Myocyte (in vitro differentiated cells): ENCODE data around the gene PTPRD. TPM values are rescaled to one million over a fixed set of nuclear protein-coding genes. Genes with fewer than 3 reads are reported as not detected.

Source experiments
- DNase-seq: peaks from one replicate; pipeline ENCODE4 v3.0.0-alpha.2; 2012; ENCODE audit warnings: low read depth
- total RNA-seq: library from RNA; depleted of rRNA; stranded (reverse); fragments of >200 nt; gene quantifications from 2 replicates; pipeline ENCODE4 v1.2.3, GENCODE V29; 2014

Gene PTPRD
- total RNA-seq, 1 donor from 2014 or later: not detected

DNA sequence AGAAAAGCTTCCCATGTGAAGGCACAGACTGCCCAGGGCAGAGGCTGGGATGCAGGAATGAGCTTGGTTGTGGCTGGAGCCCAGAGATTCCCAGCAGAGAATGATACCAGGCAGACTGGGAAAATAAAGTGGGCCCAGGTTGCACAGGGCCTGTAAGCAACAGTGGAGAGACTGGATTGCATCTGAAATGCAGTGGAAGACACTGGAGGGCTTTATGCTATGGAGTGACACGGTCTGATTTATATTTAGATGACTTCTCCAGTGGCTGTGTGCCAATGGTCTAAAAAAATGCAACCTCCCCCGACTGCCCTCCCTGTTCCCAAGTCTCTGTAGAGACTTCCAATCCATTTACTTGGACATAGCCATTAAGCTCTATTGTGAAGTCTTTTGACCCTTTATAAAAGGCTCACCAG lies 1862.2 kb downstream of the PTPRD start:
- no peak for DNase-seq

DNA sequence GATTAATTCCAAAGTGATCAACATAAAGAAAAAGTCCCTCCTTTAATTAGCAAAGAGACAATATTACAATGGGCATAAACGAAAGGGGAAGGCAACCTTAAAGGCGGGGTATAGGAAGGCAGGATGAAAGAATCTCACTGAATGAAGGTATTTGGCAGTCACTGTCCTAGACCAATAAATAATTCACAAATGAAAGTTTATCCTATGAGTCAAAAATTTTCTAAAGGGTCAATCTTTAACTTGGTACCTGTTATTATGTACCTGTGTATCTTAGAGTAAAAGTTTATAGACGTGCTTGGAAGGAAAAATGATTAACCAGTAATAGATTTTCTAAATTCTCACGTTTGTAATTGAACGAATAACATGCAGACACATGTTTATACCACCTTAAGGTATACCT lies 1867.5 kb downstream of the PTPRD start:
- no peak for DNase-seq

DNA sequence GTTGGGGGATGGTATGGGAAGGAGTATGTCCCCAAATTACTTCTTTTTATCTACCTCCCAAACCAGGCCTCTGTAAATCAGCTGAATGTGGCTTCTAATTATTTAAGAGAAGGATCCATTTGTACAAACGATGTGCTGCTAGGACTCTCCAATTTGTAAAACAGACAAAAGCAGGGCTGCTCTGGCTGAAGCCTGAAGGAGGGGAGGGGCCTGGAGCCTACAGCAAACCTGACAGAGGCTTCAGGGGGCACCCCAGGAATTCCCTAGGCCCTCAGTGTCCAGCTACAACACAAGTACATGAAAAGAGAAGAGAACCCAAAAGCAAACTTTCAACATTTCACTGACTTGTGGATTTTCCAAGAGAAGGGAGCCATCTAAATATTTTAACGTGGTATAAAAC lies 1873.9 kb downstream of the PTPRD start:
- DNase-seq: no peak

DNA sequence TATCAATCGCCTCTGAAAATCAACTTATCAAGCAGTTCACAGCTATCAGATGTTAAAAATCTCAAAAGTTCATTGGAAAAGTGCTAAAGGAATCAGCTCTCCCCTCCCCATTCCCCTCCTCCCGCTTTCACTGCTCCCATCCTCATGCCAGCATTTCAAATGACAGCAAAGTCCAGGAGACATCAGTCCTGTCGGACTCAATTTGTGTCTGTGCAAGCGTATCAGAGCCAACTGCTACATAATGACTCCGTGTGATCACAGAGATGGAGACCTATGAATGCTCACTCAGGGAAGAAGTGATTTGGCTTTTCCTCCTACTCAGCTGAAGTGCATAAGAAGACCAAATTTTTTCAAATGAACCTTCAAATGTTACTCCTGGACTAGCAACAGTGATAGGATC lies 1876.0 kb downstream of the PTPRD start:
- DNase-seq: no peak

DNA sequence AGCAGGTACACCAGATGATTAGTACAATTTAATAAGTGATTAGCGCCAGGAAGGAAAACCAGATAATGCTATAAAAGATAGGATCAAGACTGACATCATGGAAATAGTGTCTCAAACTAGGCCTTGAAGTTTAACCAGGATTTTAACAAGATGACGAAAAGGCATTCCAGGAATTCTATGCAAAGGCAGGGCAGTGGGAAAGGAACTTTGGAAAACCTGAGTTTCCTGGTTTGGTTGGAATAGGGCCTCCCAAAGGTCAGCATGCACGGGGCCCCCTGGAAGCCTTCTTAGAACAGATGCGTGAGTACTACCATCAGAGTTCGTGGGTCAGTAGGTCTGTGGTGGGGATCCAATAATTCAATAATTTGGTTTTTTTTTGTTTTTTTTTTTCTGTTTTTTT lies 1878.0 kb downstream of the PTPRD start:
- DNase-seq: no peak

DNA sequence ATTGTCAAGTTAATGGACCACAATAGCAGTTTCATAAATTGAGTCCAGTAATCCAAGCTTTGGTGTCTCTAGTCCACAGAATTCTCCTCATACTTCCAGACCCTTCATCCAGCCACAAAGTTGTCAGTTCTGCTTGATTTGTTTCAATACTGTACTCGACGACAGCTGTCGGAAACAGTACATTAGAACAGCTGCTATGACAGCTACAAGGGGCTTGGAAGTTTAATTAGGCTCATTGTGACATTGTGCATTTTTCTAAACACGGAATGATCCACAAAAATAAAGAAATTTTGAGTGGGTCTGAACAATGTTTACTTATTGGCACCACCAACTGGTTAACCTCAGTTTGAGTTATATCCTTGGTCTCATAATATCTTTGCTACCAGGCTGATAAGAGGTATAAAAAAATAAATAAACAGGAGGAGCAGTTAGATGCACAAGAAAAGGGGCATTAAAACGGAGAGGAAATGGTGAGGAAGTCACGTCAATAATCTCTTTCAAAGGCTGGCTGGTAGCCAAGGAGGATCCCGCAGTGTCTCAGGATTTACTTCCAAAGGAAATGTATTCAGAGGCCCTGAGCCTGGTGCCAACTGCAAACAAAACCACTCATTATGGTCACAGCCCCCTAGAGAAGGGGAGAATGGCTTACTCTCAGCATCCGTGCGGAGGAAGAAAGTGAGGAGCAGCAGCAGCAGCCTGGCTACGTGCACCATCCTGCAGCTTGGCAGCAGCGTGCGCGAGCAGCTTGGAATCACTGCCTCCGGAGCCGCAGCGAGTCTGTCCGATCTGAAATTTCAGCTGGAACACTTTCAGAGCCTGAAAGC lies 1879.5 kb downstream of the PTPRD start:
- no peak for DNase-seq

DNA sequence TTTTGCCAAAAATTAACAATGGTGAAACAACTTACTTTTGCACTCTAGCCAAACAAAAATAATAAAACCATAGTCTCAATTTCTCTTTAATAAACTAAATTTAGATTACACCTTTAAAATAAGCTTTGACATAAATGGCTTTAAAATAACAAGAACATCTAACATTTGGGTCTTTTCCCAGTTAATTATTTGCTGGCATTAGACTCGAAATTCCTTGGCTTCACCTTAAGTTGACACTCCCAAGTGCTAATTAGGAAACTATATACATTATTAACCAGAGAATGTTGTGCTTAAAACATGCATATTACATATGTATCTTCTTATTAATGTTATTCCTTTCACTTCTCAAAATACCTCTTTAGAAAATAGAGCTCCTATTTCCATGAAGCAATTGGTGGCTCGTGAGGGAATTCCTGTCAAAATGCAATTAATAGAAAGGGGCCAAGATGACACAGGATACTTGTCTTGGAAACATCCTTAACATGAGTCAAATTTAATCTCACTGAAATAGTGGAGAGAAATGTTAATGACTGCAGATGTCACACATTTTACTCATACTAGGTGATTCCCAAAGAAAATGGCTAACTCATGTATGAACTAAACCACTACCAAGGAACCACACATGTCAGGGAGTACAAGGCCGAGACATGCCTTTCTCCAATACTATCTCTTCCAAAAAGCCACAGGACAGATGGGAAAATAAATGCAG lies 1880.3 kb downstream of the PTPRD start:
- no peak for DNase-seq

DNA sequence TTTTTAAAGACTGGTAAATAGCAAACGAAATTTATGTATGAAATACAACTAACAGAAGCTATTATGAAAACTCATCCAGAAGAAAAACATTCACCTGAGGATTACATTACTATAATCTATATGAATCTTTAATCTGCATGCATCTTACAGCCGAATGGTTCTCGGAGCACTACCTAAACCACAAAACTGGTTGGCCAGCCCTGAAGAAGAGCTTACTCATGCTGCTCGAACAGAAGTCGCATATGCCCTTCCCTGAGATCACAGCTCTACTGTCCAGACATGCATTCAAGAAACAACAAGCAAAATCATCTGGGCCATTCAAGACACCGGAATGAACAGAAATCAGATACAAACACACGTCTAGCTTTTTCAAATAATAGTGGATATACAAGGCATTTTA lies 1882.2 kb downstream of the PTPRD start:
- no peak for DNase-seq

DNA sequence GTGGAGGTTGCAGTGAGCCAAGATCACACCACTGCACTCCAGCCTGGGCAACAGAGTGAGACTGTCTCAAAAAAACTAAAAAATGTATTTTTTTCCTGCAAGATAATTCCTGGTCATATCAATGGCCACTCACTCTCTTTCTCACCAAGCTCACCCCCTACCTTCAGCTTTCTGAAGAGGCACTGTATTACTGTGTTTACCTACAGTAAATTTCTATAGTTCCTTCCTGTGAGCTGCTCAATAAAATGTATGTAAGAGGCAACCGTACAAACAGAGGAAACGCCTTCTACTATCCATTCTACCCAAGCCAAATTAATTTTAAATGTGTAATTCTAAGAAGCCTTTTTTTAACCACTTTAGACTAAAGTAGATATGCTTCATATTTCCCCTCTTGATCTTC lies 1883.9 kb downstream of the PTPRD start:
- DNase-seq: no peak

DNA sequence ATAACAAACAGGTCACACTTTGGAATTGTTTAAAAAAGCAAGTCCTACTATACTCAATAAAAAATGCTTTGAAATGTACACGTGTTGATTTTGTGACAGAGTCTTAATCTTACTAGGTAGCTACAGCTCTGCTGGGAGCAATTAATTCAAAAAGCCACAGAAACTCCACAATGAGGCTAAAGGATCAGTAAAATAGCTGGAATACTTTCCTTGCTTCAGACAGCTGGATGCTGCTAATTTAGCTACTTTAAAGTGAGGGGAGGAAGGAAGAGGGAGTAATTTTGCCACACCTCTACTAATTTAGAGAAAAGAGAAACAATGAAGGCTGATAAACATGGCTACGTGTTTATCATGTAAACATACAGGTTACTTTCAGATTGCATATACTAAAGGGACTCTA lies 1885.6 kb downstream of the PTPRD start:
- no peak for DNase-seq

DNA sequence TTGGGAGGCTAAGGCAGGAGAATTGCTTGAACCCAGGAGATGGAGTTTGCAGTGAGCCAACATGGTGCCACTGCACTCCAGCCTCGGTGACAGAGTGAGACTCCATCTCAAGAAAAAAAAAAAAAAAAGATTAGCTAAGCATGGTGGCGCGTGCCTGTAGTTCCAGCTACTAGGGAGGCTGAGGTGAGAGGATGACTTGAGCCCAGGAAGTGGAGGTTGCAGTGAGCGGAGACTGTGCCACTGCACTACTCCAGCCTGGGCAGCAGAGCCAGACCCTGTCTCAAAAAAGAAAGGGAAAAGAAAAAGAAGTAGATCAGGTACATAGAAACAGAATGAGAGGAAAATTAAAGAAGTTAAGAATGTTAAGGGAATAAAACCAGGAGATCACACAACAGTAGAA lies 1886.1 kb downstream of the PTPRD start:
- no peak for DNase-seq

DNA sequence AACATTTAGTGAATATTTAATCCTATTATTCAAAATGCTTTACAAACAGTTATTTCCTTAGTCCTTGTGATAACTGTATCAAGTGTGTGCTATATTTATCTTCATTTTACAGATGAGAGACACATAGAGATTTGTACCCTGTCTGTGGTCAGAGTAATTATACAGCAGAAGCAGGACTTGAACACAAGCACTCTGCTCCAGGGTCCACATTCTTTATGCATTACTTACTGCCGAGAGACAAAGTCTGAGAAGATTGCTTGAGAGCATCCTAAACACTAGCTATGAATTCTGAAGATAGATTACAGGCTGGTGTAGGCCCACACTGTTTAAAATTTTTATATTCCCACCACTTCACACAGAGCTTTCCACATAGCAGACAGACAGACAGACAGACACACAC lies 1887.2 kb downstream of the PTPRD start:
- no peak for DNase-seq

DNA sequence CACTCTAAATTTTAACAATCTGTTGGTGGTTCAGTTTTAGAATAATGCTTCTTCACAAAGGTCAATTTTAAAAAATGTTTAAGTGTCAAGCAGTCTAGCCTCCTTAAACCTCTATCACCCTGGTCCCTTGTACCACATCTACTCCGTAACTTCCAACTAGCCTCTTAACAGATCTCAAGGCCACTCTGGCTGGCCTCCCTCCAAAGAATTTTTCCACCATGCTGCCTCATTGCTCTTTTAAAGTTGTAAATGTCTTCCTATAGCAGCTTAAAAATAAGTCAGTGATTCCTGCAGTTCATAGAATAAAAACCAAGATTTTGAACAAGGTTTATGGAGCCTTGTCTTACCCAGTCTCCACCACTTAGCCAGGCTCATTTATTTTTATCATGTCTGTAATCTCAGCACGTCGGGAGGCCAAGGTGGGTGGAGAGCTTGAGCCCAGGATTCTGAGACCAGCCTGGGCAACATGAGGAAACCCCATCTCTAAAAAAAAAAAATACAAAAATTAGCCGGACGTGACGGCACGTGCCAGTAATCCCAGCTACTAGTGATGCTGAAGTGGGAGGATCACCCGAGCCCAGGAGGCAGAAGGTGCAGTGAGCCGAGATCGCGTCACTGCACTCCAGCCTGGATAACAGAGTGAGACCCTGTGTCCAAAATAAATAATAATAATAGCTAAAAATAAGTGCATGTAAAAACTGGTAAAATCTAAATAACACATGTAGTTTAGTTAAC lies 1888.4 kb downstream of the PTPRD start:
- DNase-seq: no peak

DNA sequence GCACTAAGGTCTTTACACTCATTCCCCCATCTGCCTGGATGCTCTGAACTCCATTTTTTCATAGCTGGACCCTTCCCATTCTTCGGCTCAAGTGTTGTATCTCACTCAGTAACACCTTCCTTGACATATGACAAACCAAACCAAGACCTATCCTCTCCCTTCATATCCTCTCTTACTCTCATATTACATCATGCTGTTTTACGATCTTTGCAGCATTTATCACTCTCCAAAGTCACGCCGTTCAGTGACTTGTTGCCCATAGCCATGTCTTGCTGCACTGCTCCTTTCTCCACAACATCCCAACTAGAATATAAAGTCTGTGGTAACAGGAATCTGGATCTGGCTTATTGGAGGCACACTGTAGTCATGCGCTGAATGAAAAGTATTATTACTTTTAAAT lies 1889.6 kb downstream of the PTPRD start:
- no peak for DNase-seq

DNA sequence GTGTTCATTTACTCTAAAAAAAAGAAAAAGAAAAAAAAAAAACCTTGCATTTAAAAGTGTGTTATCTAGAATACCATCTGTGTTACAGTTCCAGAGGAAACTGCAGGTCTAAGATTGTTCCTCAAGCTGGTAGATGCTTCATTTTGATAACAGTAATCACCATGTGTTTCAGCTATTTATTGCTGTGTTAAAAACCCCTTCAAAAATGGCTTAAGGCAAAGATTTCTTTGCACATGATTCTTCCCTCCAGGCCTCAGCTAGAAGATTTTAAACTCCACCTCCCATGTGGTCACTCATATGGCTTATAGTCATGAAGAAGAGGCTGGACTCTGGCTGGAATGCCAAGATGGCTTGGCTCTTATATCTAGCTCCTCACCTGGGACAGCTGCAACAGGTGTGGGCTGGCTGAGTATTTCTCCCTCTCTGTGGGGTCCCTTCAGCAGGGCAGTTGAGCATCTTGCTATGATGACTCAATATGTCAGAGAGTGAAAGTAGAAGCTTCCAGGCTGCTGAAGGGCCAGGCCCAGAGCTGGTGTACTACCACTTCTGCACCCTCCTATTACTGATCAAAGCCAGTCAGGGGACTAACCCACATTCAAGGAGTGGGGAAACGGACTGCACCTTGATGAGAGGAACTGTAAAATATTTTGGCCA lies 1892.8 kb downstream of the PTPRD start:
- no peak for DNase-seq

DNA sequence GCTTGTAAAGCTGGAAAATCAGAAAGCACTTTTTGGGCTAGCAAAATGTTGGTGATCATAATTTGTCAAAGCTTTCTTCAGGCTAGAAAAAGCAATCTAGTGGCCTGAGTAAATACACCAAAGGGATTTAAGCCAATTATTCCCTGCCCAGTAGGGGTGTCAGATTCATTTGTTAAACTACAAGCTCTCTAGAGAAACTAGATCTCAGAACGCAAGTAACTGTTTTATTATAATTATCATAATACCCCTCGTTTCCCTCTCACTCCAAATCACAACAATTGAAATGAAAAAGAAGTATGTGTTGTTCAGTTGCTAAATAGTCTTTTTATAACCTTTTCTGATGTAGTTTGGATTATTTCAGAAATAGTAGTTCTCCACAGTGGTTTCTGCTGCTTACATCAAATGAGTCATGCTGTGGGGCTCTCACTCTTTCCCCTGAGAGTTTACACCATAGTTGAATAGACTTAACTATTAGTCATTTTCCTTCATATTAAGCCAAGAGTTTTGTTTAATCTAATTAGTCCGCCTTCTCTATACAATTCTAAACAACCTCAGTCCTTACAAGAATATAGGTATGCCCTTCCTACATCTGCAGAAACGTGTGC lies 1894.6 kb downstream of the PTPRD start:
- DNase-seq: no peak

DNA sequence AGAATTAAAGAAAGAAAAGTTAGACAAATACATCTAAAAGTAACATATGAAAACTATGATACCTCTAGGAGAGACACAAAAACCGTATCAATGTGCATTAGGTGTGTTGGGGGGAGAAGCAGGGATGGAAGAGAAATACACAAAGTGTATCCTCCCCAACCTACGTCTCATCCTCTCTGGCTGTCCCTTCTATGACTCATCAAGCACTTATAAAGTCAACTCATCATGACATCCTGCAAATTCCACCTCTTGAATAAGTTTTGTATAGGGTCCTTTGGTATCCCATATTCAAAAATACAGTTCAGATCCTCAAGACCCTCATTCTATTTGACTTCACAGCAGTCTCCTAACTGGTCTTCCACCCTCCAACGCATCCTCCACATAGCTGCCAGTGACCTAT lies 1895.7 kb downstream of the PTPRD start:
- DNase-seq: no peak

DNA sequence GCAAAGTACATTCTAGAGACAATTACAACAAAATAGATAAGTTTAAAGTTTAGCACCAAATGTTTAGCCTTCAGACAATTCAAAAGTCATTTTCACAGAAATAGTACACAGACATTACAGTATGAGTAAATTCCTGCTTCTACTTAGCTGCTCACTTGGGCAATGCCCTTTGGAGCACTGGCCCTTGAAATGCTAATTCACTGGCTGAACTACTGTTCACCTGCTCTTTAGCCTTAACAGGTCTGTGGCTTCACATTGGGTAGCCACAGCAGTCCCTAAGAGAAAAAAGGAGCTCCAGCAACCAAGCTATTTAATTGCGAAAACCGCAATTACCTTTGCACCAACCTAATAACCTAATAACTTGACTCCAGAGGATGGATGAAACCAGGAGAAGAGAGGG lies 1897.0 kb downstream of the PTPRD start:
- no peak for DNase-seq

DNA sequence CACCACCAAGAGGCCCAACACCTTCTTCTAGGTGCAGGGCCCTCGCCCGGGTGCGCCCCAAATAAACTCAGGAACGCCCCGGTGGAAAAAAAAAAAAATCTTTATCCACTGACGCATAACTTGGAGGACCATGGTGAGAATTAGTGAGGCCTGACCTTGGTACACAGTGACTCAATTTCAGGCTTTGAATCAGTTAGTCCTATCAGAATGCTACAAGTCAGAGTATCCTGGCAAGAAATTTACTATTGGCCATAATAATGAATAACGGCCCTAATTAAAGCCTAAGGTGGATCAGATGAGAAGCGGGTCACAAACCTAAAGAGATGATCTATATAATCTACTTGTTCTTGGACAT lies 1899.0 kb downstream of the PTPRD start:
- no peak for DNase-seq

DNA sequence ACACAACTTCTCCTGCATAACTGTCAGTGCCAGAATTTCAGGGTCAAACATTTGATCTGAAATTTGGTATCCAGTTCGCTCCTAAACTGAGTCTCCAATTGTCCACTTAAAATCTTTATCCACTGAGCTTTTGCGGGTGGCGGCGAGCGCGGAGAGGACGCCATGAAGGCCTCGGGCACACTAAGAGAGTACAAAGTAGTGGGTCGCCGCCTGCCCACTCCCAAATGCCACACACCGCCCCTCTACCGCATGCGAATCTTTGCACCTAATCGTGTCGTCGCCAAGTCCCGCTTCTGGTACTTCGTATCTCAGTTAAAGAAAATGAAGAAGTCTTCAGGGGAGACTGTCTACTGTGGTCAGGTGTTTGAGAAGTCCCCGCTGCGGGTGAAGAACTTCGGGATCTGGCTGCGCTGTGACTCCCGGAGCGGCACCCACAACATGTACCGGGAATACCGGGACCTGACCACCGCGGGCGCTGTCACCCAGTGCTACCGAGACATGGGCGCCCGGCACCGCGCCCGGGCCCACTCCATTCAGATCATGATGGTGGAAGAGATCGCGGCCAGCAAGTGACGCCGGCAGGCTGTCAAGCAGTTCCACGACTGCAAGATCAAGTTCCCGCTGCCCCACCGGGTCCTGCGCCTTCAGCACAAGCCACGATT lies 1899.5 kb downstream of the PTPRD start:
- DNase-seq: no peak

DNA sequence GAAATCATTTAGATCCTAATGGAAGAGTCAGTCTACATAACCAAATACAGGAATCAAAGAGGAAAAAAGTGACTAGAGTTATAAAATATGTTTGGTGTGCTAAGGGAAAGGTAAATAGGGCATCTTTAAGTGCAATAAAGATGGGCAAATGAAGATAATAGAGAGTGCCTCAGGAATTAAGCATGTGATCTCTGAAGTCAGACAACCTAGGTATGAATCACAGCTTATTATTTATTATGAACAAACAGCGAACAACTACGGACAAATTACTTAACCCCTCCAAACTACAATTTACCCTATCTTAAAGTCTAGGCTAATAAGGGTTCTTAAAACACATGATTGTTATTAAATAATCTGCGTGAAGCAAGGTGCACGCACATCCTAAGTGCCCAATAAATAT lies 1903.1 kb downstream of the PTPRD start:
- no peak for DNase-seq
